ENCODE results near the gene PIK3C2G. TPM values are rescaled to one million over a fixed set of nuclear protein-coding genes. Genes with fewer than 3 reads are reported as not detected.

The PIK3C2G gene
- polyA plus RNA-seq, 4 donors, result 0.52 to 6.8 (median 2.7) TPM

- WGBS, 3 donors, result 41 to 48% (median 44%) methylated on average over 2 of the region's 2 CpGs
- H3K27me3 ChIP-seq (ENCODE audit: control insufficient read depth in 3 of 3, insufficient read depth in 3 of 3, low read length in 3 of 3), result no peaks in the 10 kb centered on the region
- DNase-seq (no peak), FAIRE-seq (no peak)
- no peaks in the 10 kb centered on the region for H3K36me3 ChIP-seq (ENCODE audit: control insufficient read depth in 3 of 3, insufficient read depth in 2 of 3, low read depth in 1 of 3, low read length in 3 of 3)
- no peak overlapping the region for H3K27ac ChIP-seq (ENCODE audit: low read depth in 1 of 3, low read length in 2 of 3)
- no peak overlapping the region for H3K4me3 ChIP-seq (ENCODE audit: low read depth in 1 of 3, low read length in 3 of 3)
- H3K4me1 ChIP-seq (ENCODE audit: control insufficient read depth in 3 of 3, insufficient read depth in 2 of 3, low read depth in 1 of 3, low read length in 2 of 3), result no peaks in the 10 kb centered on the region
- peaks cover 0 to 21% of the 10 kb centered on the region in 2 donors for H3K9me3 ChIP-seq (ENCODE audit: control insufficient read depth in 2 of 2, insufficient read depth in 1 of 2, low read depth in 1 of 2, low read length in 1 of 2)
Measured at GRCh38 chr12:18580706-18581105, 319.4 kb downstream of the PIK3C2G start.

GRCh38 chr12:18581232-18581962 lies 320.1 kb downstream of the PIK3C2G start:
- WGBS, 3 donors, result 51 to 55% (median 54%) methylated on average over 2 of the region's 2 CpGs
- no peak for FAIRE-seq

GRCh38 chr12:18583655-18584054 lies 322.3 kb downstream of the PIK3C2G start:
- DNase-seq, result no peak
- FAIRE-seq, result no peak

More at GRCh38 chr12:18581232-18581962, 320.1 kb downstream of the PIK3C2G start:
- H3K36me3 ChIP-seq (ENCODE audit: control insufficient read depth in 3 of 3, insufficient read depth in 2 of 3, low read depth in 1 of 3, low read length in 3 of 3), result no peaks in the 10 kb centered on the region
- no peak overlapping the region for H3K27ac ChIP-seq (ENCODE audit: low read depth in 1 of 3, low read length in 2 of 3)
- H3K27me3 ChIP-seq (ENCODE audit: control insufficient read depth in 3 of 3, insufficient read depth in 3 of 3, low read length in 3 of 3), result no peaks in the 10 kb centered on the region
- no peaks in the 10 kb centered on the region for H3K4me1 ChIP-seq (ENCODE audit: control insufficient read depth in 3 of 3, insufficient read depth in 2 of 3, low read depth in 1 of 3, low read length in 2 of 3)
- H3K9me3 ChIP-seq (ENCODE audit: control insufficient read depth in 2 of 2, insufficient read depth in 1 of 2, low read depth in 1 of 2, low read length in 1 of 2), result peaks cover 0 to 21% of the 10 kb centered on the region in 2 donors
- no peak overlapping the region for H3K4me3 ChIP-seq (ENCODE audit: low read depth in 1 of 3, low read length in 3 of 3)
- DNase-seq, result no peak

GRCh38 chr12:18586581-18586980 lies 325.3 kb downstream of the PIK3C2G start:
- H3K27ac ChIP-seq (ENCODE audit: low read depth in 1 of 3, low read length in 2 of 3), result no peak overlapping the region

More at GRCh38 chr12:18583655-18584054, 322.3 kb downstream of the PIK3C2G start:
- Histone ChIP-seq H3K4me1 (ENCODE audit: control insufficient read depth in 3 of 3, insufficient read depth in 2 of 3, low read depth in 1 of 3, low read length in 2 of 3) (no peaks in the 10 kb centered on the region), H3K27me3 (ENCODE audit: control insufficient read depth in 3 of 3, insufficient read depth in 3 of 3, low read length in 3 of 3) (no peaks in the 10 kb centered on the region), H3K9me3 (ENCODE audit: control insufficient read depth in 2 of 2, insufficient read depth in 1 of 2, low read depth in 1 of 2, low read length in 1 of 2) (peaks cover 0 to 23% of the 10 kb centered on the region in 2 donors), H3K36me3 (ENCODE audit: control insufficient read depth in 3 of 3, insufficient read depth in 2 of 3, low read depth in 1 of 3, low read length in 3 of 3) (no peaks in the 10 kb centered on the region), H3K27ac (ENCODE audit: low read depth in 1 of 3, low read length in 2 of 3) (no peak overlapping the region), H3K4me3 (ENCODE audit: low read depth in 1 of 3, low read length in 3 of 3) (no peak overlapping the region)

GRCh38 chr12:18589316-18589715 lies 328.0 kb downstream of the PIK3C2G start:
- Histone ChIP-seq H3K4me1 (ENCODE audit: control insufficient read depth in 3 of 3, insufficient read depth in 2 of 3, low read depth in 1 of 3, low read length in 2 of 3) (no peaks in the 10 kb centered on the region), H3K27me3 (ENCODE audit: control insufficient read depth in 3 of 3, insufficient read depth in 3 of 3, low read length in 3 of 3) (no peaks in the 10 kb centered on the region), H3K27ac (ENCODE audit: low read depth in 1 of 3, low read length in 2 of 3) (no peak overlapping the region), H3K9me3 (ENCODE audit: control insufficient read depth in 2 of 2, insufficient read depth in 1 of 2, low read depth in 1 of 2, low read length in 1 of 2) (peaks cover 0 to 2% of the 10 kb centered on the region in 2 donors), H3K4me3 (ENCODE audit: low read depth in 1 of 3, low read length in 3 of 3) (no peak overlapping the region), H3K36me3 (ENCODE audit: control insufficient read depth in 3 of 3, insufficient read depth in 2 of 3, low read depth in 1 of 3, low read length in 3 of 3) (no peaks in the 10 kb centered on the region)
- no peak for DNase-seq
- no peak for FAIRE-seq

More at GRCh38 chr12:18586581-18586980, 325.3 kb downstream of the PIK3C2G start:
- Histone ChIP-seq H3K36me3 (ENCODE audit: control insufficient read depth in 3 of 3, insufficient read depth in 2 of 3, low read depth in 1 of 3, low read length in 3 of 3) (no peaks in the 10 kb centered on the region), H3K4me3 (ENCODE audit: low read depth in 1 of 3, low read length in 3 of 3) (no peak overlapping the region), H3K4me1 (ENCODE audit: control insufficient read depth in 3 of 3, insufficient read depth in 2 of 3, low read depth in 1 of 3, low read length in 2 of 3) (no peaks in the 10 kb centered on the region), H3K27me3 (ENCODE audit: control insufficient read depth in 3 of 3, insufficient read depth in 3 of 3, low read length in 3 of 3) (no peaks in the 10 kb centered on the region), H3K9me3 (ENCODE audit: control insufficient read depth in 2 of 2, insufficient read depth in 1 of 2, low read depth in 1 of 2, low read length in 1 of 2) (peaks cover 0 to 23% of the 10 kb centered on the region in 2 donors)
- DNase-seq (no peak), FAIRE-seq (no peak)

GRCh38 chr12:18591473-18591872 lies 330.2 kb downstream of the PIK3C2G start:
- no peak overlapping the region for H3K4me3 ChIP-seq (ENCODE audit: low read depth in 1 of 3, low read length in 3 of 3)
- no peaks in the 10 kb centered on the region for H3K27me3 ChIP-seq (ENCODE audit: control insufficient read depth in 3 of 3, insufficient read depth in 3 of 3, low read length in 3 of 3)
- peaks cover 0 to 2% of the 10 kb centered on the region in 2 donors for H3K9me3 ChIP-seq (ENCODE audit: control insufficient read depth in 2 of 2, insufficient read depth in 1 of 2, low read depth in 1 of 2, low read length in 1 of 2)
- H3K27ac ChIP-seq (ENCODE audit: low read depth in 1 of 3, low read length in 2 of 3), result peak overlapping the region in 1 of 3 donors; percentile 15
- H3K4me1 ChIP-seq (ENCODE audit: control insufficient read depth in 3 of 3, insufficient read depth in 2 of 3, low read depth in 1 of 3, low read length in 2 of 3), result no peaks in the 10 kb centered on the region
- H3K36me3 ChIP-seq (ENCODE audit: control insufficient read depth in 3 of 3, insufficient read depth in 2 of 3, low read depth in 1 of 3, low read length in 3 of 3), result no peaks in the 10 kb centered on the region
- DNase-seq, result peak in 1 of 2 donors; percentile 22
- no peak for FAIRE-seq

- DNase-seq (no peak), FAIRE-seq (no peak)
- no peaks in the 10 kb centered on the region for H3K9me3 ChIP-seq (ENCODE audit: control insufficient read depth in 2 of 2, insufficient read depth in 1 of 2, low read depth in 1 of 2, low read length in 1 of 2)
- H3K4me1 ChIP-seq (ENCODE audit: control insufficient read depth in 3 of 3, insufficient read depth in 2 of 3, low read depth in 1 of 3, low read length in 2 of 3), result no peaks in the 10 kb centered on the region
- no peak overlapping the region for H3K27ac ChIP-seq (ENCODE audit: low read depth in 1 of 3, low read length in 2 of 3)
- H3K36me3 ChIP-seq (ENCODE audit: control insufficient read depth in 3 of 3, insufficient read depth in 2 of 3, low read depth in 1 of 3, low read length in 3 of 3), result no peaks in the 10 kb centered on the region
- no peak overlapping the region for H3K4me3 ChIP-seq (ENCODE audit: low read depth in 1 of 3, low read length in 3 of 3)
- H3K27me3 ChIP-seq (ENCODE audit: control insufficient read depth in 3 of 3, insufficient read depth in 3 of 3, low read length in 3 of 3), result no peaks in the 10 kb centered on the region
Measured at GRCh38 chr12:18595412-18595811, 334.1 kb downstream of the PIK3C2G start.

GRCh38 chr12:18601962-18602361 lies 340.6 kb downstream of the PIK3C2G start:
- 87 to 94% (median 93%) methylated on average over 7 of the region's 7 CpGs for WGBS, 3 donors
- no peaks in the 10 kb centered on the region for H3K36me3 ChIP-seq (ENCODE audit: control insufficient read depth in 3 of 3, insufficient read depth in 2 of 3, low read depth in 1 of 3, low read length in 3 of 3)
- no peak overlapping the region for H3K4me3 ChIP-seq (ENCODE audit: low read depth in 1 of 3, low read length in 3 of 3)
- no peak overlapping the region for H3K27ac ChIP-seq (ENCODE audit: low read depth in 1 of 3, low read length in 2 of 3)
- DNase-seq, result no peak
- no peaks in the 10 kb centered on the region for H3K9me3 ChIP-seq (ENCODE audit: control insufficient read depth in 2 of 2, insufficient read depth in 1 of 2, low read depth in 1 of 2, low read length in 1 of 2)
- FAIRE-seq, result no peak
- no peaks in the 10 kb centered on the region for H3K27me3 ChIP-seq (ENCODE audit: control insufficient read depth in 3 of 3, insufficient read depth in 3 of 3, low read length in 3 of 3)
- H3K4me1 ChIP-seq (ENCODE audit: control insufficient read depth in 3 of 3, insufficient read depth in 2 of 3, low read depth in 1 of 3, low read length in 2 of 3), result no peaks in the 10 kb centered on the region

GRCh38 chr12:18612971-18613370 lies 351.7 kb downstream of the PIK3C2G start:
- Histone ChIP-seq H3K27ac (ENCODE audit: low read depth in 1 of 3, low read length in 2 of 3) (no peak overlapping the region), H3K4me3 (ENCODE audit: low read depth in 1 of 3, low read length in 3 of 3) (no peak overlapping the region), H3K4me1 (ENCODE audit: control insufficient read depth in 3 of 3, insufficient read depth in 2 of 3, low read depth in 1 of 3, low read length in 2 of 3) (no peaks in the 10 kb centered on the region), H3K27me3 (ENCODE audit: control insufficient read depth in 3 of 3, insufficient read depth in 3 of 3, low read length in 3 of 3) (no peaks in the 10 kb centered on the region), H3K36me3 (ENCODE audit: control insufficient read depth in 3 of 3, insufficient read depth in 2 of 3, low read depth in 1 of 3, low read length in 3 of 3) (no peaks in the 10 kb centered on the region), H3K9me3 (ENCODE audit: control insufficient read depth in 2 of 2, insufficient read depth in 1 of 2, low read depth in 1 of 2, low read length in 1 of 2) (no peaks in the 10 kb centered on the region)
- DNase-seq, result no peak
- no peak for FAIRE-seq
- 76 to 92% (median 80%) methylated on average over 2 of the region's 2 CpGs for WGBS, 3 donors
